ENCODE measurements around the gene SEMA4D.

GRCh38 chr9:89388868-89389177 lies 109.1 kb downstream of the SEMA4D start:
- no peak for TF ChIP-seq CTCF (IDR thresholded peaks at IDR 0.05; ENCODE audit: borderline replicate concordance, extremely low read depth, low read length, poor library complexity, severe bottlenecking)
- no peak for TF ChIP-seq EZH2 (IDR thresholded peaks at IDR 0.05; ENCODE audit: borderline replicate concordance, low read depth, low read length, severe bottlenecking)
